HFFc6 (cell line): Measurements from ENCODE around the gene MRPL36. TPM values are rescaled to one million over a fixed set of nuclear protein-coding genes. Genes with fewer than 3 reads are reported as not detected.

Experiments
- DNase-seq: peaks from one replicate; pipeline ENCODE4 v3.0.0-alpha.2; 2018
- H3K27ac Mint-ChIP-seq: 2 replicates; pipeline ENCODE4 v1.8.0; 2020; ENCODE audit warnings: mild to moderate bottlenecking, mixed read lengths
- H3K27me3 Mint-ChIP-seq: 2 replicates; pipeline ENCODE4 v1.8.0; 2021; ENCODE audit warnings: mild to moderate bottlenecking, moderate library complexity, mixed read lengths; ENCODE audit not compliant: insufficient read depth
- H3K36me3 Mint-ChIP-seq: 2 replicates; pipeline ENCODE4 v1.8.0; 2021; ENCODE audit warnings: low read depth, mixed read lengths
- H3K4me1 Mint-ChIP-seq: 2 replicates; pipeline ENCODE4 v1.8.0; 2020; ENCODE audit warnings: low read depth, mixed read lengths
- H3K4me3 Mint-ChIP-seq: 2 replicates; pipeline ENCODE4 v1.8.0; 2020; ENCODE audit warnings: mild to moderate bottlenecking, moderate library complexity, mixed read lengths
- H3K9me3 Mint-ChIP-seq: 2 replicates; pipeline ENCODE4 v1.8.0; 2020; ENCODE audit warnings: mild to moderate bottlenecking, mixed read lengths
- CTCF ChIP-seq: fragments of 200-600 bp; sonication (generic); IDR thresholded peaks from 2 replicates; pipeline ENCODE4 v1.5.0; 2021; ENCODE audit warnings: antibody characterized with exemption, mild to moderate bottlenecking
- total RNA-seq, 6 experiments: library from RNA; stranded (reverse); fragmentation: NEBNext Ultra II Directional; extraction: Animal tissue kit (Norgen Biotek cat#: 25700); gene quantifications; 2 replicates in 1 of 6; 3 replicates in 5 of 6; pipeline ENCODE4 v1.2.3, GENCODE V29; 2021

MRPL36 gene
- total RNA-seq, 6 experiments from 2014 or later = 67.8 to 87.1 (median 74.9) TPM

GRCh38 chr5:1824903-1825841, 25.5 kb upstream of the MRPL36 start:
- Mint-ChIP-seq H3K4me1 (no peaks in the 10 kb centered on the region), H3K4me3 (no peak overlapping the region), H3K27ac (no peak overlapping the region), H3K27me3 (no peaks in the 10 kb centered on the region), H3K9me3 (no peaks in the 10 kb centered on the region), H3K36me3 (peaks cover 28% of the 10 kb centered on the region)
- no peak for TF ChIP-seq CTCF
- DNase-seq = no peak

GRCh38 chr5:1824109-1824821, 24.6 kb upstream of the MRPL36 start:
- TF ChIP-seq CTCF = peak; percentile 34
- DNase-seq = no peak
- H3K36me3 Mint-ChIP-seq = peaks cover 33% of the 10 kb centered on the region
- H3K4me1 Mint-ChIP-seq = no peaks in the 10 kb centered on the region
- H3K27ac Mint-ChIP-seq = no peak overlapping the region
- no peaks in the 10 kb centered on the region for H3K9me3 Mint-ChIP-seq
- H3K4me3 Mint-ChIP-seq = no peak overlapping the region
- H3K27me3 Mint-ChIP-seq = no peaks in the 10 kb centered on the region

- H3K36me3 Mint-ChIP-seq = peaks cover 40% of the 10 kb centered on the region
- no peaks in the 10 kb centered on the region for H3K27me3 Mint-ChIP-seq
- H3K4me1 Mint-ChIP-seq = no peaks in the 10 kb centered on the region
- DNase-seq = no peak
- no peak for TF ChIP-seq CTCF
- H3K27ac Mint-ChIP-seq = no peak overlapping the region
- no peaks in the 10 kb centered on the region for H3K9me3 Mint-ChIP-seq
- H3K4me3 Mint-ChIP-seq = no peak overlapping the region
Observed at GRCh38 chr5:1823381-1824034, 23.9 kb upstream of the MRPL36 start.

GRCh38 chr5:1821862-1822261, 22.2 kb upstream of the MRPL36 start:
- Mint-ChIP-seq H3K27ac (no peak overlapping the region), H3K9me3 (no peaks in the 10 kb centered on the region), H3K27me3 (no peaks in the 10 kb centered on the region; the same call in 1 of the 2 replicates), H3K36me3 (peaks cover 45% of the 10 kb centered on the region), H3K4me3 (no peak overlapping the region), H3K4me1 (no peaks in the 10 kb centered on the region)
- no peak for DNase-seq
- TF ChIP-seq CTCF = no peak

GRCh38 chr5:1820926-1821325, 21.3 kb upstream of the MRPL36 start:
- Mint-ChIP-seq H3K4me1 (no peaks in the 10 kb centered on the region), H3K4me3 (no peak overlapping the region), H3K36me3 (peaks cover 46% of the 10 kb centered on the region), H3K27ac (no peak overlapping the region), H3K27me3 (no peaks in the 10 kb centered on the region; the same call in 1 of the 2 replicates), H3K9me3 (no peaks in the 10 kb centered on the region)
- no peak for DNase-seq
- no peak for TF ChIP-seq CTCF
